Umbilical cord (tissue), 2 donors: Measurements from ENCODE around the gene TMEM218. TPM values are rescaled to one million over a fixed set of nuclear protein-coding genes. Genes with fewer than 3 reads are reported as not detected.
"Not testable (repeated sequence)": the region's sequence is repeated elsewhere in the genome, so short reads cannot be mapped to it uniquely, and the experiment has no call there.

Source experiments
- DNase-seq: peaks from one replicate; pipeline ENCODE4 v3.0.0-alpha.2; 2015; ENCODE audit warnings: low spot score
- total RNA-seq: library from RNA; depleted of rRNA; stranded (reverse); fragments of >200 nt; gene quantifications from one replicate; pipeline ENCODE4 v1.2.3, GENCODE V29; 2014; ENCODE audit warnings: low replicate concordance; ENCODE audit not compliant: insufficient read depth

Gene TMEM218
- total RNA-seq, 1 donor from 2014 or later, result 48.6 TPM

DNA sequence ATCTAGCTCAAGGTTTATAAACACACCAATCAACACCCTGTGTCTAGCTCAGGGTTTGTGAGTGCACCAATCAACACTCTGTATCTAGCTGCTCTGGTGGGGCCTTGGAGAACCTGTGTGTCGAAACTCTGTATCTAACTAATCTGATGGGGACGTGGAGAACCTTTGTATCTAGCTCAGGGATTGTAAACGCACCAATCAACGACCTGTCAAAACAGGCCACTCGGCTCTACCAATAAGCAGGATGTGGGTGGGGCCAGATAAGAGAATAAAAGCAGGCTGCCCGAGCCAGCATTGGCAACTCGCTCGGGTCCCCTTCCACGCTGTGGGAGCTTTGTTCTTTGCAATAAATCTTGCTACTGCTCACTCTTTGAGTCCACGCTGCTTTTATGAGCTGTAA, 21.3 kb downstream of the TMEM218 start:
- not testable (repeated sequence) for DNase-seq

- not testable (repeated sequence) for DNase-seq
These were observed 21.9 kb downstream of the TMEM218 start for GRCh38 chr11:125089481-125089880.

DNA sequence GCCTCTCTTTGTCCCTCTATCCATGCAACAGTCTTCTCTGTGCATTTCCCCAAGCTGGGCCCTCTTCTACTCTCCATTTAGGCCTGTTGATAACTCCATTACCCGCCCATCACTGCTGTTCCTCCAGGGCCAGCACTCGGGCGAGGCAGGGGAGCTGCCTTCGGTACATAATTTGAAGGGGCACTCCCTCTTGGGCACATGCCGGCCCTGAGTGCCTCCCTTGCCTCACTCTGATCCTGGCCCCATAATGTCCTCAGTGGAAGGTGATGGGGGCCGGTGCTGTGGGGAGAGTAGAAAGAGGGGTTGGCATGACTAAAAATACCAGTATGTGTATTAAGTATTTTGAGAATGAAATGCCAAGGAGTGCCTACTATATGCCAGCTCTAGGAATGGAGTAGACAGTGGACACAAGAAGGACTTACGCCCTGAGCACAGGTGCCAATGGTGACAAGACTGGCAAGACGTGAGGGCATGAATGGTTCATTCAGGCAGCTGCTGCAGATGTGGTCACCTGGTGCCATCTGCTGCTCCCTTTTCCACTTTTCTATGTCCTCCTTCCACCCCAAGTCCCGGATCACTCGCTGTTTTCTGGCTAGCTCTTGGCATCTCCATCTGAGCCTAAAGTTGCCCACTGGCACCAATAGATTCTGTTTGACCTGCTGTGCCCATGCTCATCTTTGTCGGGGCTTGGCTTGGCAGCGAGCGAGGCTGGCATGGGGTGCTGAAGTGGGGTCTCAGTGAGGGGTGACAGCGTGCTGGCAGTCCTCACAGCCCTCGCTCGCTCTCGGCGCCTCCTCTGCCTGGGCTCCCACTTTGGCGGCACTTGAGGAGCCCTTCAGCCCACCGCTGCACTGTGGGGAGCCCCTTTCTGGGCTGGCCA, 22.6 kb downstream of the TMEM218 start:
- no peak for DNase-seq

- no peak for DNase-seq
These were observed 23.3 kb downstream of the TMEM218 start for GRCh38 chr11:125088123-125088522.

- DNase-seq, result no peak
These were observed 24.7 kb downstream of the TMEM218 start for GRCh38 chr11:125086633-125087296.

- no peak for DNase-seq
These were observed 25.9 kb downstream of the TMEM218 start for GRCh38 chr11:125085301-125086081.

DNA sequence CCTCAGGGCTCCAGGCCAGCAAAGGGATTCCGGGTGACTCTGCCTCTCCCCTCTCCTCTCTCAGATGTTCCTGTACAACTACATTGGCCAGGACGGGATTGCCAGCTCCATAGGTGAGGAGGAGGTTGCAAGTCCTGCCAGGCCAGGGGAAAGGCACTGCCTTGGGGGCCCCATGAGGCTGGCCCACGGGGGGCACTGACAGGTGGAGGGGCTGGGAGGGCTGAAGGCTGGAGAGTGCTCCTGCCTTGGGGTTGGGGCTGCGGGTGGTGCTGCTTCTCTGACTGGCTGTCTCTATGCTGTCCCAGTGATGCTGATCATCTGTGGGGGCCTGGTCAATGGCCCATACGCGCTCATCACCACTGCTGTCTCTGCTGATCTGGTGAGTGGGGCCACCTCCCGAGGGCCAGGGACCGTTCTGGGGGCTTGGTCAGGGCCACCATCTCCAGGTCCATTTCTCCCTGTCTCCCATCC, 26.6 kb downstream of the TMEM218 start:
- DNase-seq, result no peak

GRCh38 chr11:125084057-125084416, 27.4 kb downstream of the TMEM218 start:
- no peak for DNase-seq

DNA sequence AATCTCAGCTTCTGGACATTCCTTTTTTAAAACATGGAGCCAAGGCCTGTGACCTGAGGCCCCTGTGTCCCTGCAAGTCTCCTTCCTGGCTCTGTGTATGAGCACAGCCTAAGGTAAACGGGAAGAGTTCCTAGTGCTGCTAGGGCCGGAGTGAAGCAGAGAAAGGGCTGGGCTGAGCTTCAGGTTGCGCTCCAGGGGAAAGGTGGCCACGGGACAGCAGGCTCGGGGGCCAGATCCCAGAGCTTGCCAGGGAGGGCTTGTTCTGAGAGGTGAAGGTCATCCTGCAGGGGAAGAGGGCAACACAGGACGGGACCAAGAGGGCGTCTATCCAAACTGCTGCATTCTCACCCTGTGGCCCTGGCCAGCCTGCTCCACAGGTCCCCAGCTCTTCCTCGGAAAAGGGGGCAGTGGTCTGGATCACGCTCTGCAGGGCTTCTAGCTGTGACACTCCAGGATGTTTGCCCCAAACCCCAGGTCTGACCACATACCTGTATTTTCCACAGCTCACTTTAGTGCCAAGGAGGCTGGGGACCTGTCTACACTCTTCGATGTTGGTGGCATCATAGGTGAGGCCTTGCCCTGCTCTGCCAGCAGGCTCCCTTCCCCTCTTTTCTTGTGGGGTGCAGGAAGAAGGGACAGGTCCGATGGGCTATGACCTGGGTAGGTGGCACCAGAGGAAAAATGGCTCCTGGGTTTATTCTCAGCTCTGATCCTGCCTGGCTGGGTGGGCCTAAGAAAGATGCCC, 27.9 kb downstream of the TMEM218 start:
- DNase-seq, result no peak

DNA sequence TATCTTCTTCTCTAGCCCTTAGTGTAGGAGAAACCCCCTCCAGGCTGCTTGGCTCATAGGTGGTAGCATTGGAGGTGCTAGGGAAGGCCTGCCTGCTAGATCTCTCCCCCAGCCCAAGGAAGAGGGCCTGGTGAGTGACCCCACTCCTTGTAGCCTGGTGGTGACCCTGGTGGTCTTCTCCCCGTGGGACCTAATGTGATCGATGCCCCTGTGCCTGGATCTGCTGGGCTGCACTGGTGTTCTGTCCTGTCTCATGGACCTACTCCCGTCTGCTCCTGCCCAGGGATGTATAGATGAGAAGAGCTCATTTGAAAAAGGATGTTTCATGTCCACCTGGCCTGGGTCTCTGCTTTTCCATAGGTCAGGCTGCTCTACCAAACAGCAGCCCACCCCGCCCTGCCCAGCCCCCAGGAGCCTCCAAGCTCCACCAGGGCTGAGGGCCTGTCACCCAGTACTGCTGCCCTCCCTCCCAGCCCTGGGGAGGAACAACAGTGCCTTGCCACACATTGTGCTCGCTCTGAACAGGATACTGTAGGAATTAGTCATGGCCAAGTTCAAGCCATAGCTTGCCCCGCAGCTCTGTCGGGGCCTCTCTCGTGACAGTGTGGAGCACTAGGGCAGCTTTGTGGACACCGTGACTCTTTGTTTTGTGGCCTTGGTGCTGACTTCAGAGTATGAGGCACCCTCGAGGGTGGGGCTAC, 28.7 kb downstream of the TMEM218 start:
- no peak for DNase-seq

GRCh38 chr11:125082040-125082439, 29.4 kb downstream of the TMEM218 start:
- DNase-seq, result no peak

- no peak for DNase-seq
These were observed 30.2 kb downstream of the TMEM218 start for GRCh38 chr11:125081098-125081798.

DNA sequence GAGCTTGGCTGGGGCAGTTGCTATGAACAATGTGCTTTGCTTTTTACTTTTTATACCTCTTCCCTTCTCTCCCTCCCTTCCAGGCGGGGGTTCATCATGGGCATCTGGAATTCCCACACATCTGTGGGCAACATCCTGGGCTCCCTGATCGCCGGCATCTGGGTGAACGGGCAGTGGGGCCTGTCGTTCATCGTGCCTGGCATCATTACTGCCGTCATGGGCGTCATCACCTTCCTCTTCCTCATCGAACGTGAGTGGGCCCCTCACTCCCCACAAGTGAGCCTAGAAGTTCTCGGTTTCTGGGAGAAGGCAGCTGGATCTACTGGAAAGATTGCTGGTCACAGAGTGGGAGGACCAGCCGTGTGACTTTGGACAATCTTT, 30.9 kb downstream of the TMEM218 start:
- no peak for DNase-seq

DNA sequence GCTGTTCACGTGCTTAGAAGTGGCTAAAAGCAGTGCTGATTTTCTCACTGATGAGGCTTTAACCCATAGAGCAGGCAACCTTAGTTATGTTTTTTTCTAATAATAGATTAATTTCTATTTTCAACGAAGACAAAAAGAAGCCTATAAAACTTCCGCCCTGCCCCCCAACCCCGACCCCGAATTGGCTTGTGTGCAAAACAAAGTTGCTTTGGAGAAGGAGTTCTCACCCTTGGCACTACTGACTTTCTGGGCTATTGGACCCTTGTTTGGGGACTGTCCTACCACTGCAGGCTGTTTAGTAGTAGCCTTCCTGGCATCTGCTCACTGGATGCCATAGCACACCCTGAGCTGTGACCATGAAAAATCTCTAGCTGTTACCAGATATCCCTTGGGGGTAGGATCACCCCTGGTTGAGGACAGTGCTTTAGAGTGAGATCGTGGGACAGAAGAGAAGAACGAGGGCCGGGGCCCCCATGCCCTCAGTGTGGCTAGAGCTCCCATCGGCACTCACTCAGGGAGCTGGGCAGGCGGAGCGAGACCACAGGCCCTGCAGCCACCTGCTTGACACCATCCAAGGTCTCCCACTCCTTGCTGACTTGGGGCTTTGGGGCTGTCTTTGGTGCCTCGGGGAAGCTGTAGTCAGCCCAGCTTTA, 31.4 kb downstream of the TMEM218 start:
- DNase-seq, result no peak

GRCh38 chr11:125079151-125079877, 32.1 kb downstream of the TMEM218 start:
- no peak for DNase-seq

DNA sequence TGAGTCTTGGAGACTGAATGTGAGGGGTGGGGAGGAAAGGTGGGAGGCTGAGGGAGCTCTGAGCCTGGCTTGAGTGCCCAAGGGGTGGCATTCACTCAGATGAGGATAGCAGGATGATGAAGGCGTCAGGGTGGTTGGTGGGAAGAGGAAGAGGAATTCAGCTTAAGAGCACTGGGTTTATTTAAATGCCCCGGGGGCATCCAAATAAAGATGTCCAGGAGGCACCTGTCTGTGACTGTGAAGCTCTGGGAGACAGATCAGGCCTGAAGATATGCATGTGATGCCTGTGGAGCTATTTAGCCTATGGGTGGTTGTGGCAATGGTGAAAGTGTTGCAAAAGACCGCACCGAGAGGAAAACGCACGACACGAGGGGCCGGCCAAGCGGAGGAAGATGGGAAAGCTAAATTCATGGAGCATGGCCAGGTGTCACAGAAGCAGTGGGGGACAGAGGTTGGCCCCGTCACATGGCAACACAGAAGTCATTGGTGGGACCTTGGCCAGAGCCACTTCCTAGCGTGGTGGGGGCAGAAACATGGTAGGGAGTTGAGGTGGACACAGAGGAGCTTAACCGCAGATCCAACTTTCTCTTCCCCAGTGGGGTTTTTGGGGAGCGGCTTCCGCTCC, 32.8 kb downstream of the TMEM218 start:
- no peak for DNase-seq

- DNase-seq, result no peak
These were observed 33.4 kb downstream of the TMEM218 start for GRCh38 chr11:125078016-125078415.

- DNase-seq, result no peak
These were observed 35.0 kb downstream of the TMEM218 start for GRCh38 chr11:125076378-125076945.
